ENCODE data around the gene TRDN. TPM values are rescaled to one million over a fixed set of nuclear protein-coding genes. Genes with fewer than 3 reads are reported as not detected.
A peak's percentile ranks its signal among the peaks of the same experiment; 100 is the strongest.

The TRDN gene
- total RNA-seq, 2 experiments from 2014 or later, result not detected

DNA sequence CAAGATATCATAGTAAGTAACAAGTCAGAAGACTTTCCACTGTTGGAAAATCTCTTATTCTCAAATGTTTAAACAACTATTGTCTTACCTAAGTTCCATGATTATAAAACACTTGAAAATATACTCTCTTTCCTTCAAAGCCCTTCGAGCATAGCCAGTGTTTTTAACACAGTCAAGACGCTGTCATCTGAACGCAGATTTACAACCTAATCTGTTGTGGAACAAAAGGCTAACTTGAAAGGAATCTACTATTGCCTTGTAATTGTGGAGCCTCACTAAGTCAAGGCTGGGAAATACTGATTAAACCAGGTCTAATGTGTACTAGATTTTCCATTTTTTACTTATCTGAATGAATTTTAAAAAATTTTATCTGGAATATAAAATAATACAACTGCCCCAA lies 205.8 kb downstream of the TRDN start:
- H3K9me3 Mint-ChIP-seq, result no peaks in the 10 kb centered on the region

GRCh38 chr6:123427008-123427407 lies 209.7 kb downstream of the TRDN start:
- no peak for DNase-seq
- Mint-ChIP-seq H3K27ac (no peak overlapping the region), H3K4me3 (no peak overlapping the region), H3K4me1 (no peaks in the 10 kb centered on the region), H3K9me3 (no peaks in the 10 kb centered on the region), H3K36me3 (ENCODE audit: low read depth) (no peaks in the 10 kb centered on the region), H3K27me3 (no peaks in the 10 kb centered on the region)
- CTCF ChIA-PET, result no interaction called here
- POLR2A ChIA-PET, result no interaction called here

More for the DNA sequence above, 205.8 kb downstream of the TRDN start:
- Mint-ChIP-seq H3K27ac (no peak overlapping the region), H3K4me3 (no peak overlapping the region), H3K27me3 (no peaks in the 10 kb centered on the region), H3K4me1 (no peaks in the 10 kb centered on the region), H3K36me3 (ENCODE audit: low read depth) (no peaks in the 10 kb centered on the region)
- ChIA-PET POLR2A (no interaction called here), CTCF (no interaction called here)
- no peak for DNase-seq

DNA sequence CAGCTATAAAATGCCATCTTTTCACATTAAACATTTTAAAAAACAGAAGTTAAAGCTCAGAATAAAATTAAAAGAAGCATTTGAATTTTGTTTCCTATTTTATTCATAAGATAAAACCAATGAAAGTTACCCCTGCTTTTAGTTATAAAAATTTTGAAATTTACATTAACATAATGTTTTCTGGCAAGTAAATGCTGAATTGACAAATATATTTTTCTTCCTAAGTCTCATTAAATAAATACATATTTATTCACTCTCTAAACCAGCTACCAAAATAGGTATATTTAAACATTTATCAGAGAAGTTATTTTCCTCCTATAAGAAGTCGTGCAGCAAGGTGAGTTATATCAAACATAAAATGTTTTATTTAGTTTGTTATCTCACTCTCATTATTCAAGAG lies 213.6 kb downstream of the TRDN start:
- Mint-ChIP-seq H3K27ac (no peak overlapping the region), H3K4me3 (no peak overlapping the region), H3K9me3 (no peaks in the 10 kb centered on the region), H3K27me3 (no peaks in the 10 kb centered on the region), H3K36me3 (ENCODE audit: low read depth) (no peaks in the 10 kb centered on the region), H3K4me1 (no peaks in the 10 kb centered on the region)
- no peak for DNase-seq
- CTCF ChIA-PET, result no interaction called here
- POLR2A ChIA-PET, result no interaction called here

DNA sequence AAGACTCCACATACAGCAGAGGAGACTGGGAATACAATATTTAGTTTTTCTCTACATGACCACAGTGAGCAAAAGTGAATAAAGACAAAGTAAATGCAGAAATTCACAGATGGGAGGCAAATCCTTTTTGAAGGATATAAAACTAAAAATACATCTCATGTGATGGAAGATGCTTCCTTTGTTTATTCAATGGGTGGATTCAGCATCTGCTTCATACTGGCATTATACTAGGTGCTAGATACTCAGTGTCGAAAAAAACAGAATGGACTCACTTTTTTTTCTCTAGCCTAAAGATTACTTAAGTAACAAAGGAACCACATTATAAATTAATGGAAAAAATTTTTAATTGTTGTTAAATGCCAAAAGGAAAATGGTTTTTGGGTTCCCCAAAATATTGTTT lies 216.2 kb downstream of the TRDN start:
- Mint-ChIP-seq H3K36me3 (ENCODE audit: low read depth) (no peaks in the 10 kb centered on the region), H3K27me3 (no peaks in the 10 kb centered on the region), H3K9me3 (no peaks in the 10 kb centered on the region), H3K4me3 (no peak overlapping the region), H3K4me1 (no peaks in the 10 kb centered on the region), H3K27ac (no peak overlapping the region)
- no peak for DNase-seq
- CTCF ChIA-PET, result no interaction called here
- POLR2A ChIA-PET, result no interaction called here

GRCh38 chr6:123418071-123418470 lies 218.7 kb downstream of the TRDN start:
- POLR2A ChIA-PET, result no interaction called here
- DNase-seq, result no peak
- Mint-ChIP-seq H3K27me3 (no peaks in the 10 kb centered on the region), H3K4me3 (no peak overlapping the region), H3K4me1 (no peaks in the 10 kb centered on the region), H3K36me3 (ENCODE audit: low read depth) (no peaks in the 10 kb centered on the region), H3K9me3 (no peaks in the 10 kb centered on the region), H3K27ac (no peak overlapping the region)
- CTCF ChIA-PET, result no interaction called here

DNA sequence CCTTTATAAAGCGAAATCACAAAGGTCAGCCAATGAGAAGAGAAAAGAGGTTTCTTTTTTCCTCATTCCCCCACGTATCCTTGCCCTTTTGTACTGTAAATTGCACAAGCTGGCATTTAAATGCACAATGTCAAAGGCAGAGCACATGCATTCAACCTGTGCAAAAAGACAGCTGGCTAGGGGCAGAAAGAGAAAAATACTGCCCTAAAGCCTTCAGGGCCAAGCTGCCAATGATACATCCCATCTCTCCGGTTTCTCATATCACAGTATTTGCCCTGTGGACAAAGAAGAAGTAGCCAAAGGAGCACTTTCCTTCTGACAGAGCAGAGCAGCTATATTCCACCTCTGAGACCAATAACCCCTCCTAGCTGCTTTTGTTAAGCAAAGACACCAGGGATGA lies 219.2 kb downstream of the TRDN start:
- H3K9me3 Mint-ChIP-seq, result no peaks in the 10 kb centered on the region
- DNase-seq, result no peak
- no peaks in the 10 kb centered on the region for H3K36me3 Mint-ChIP-seq (ENCODE audit: low read depth)
- ChIA-PET POLR2A (no interaction called here), CTCF (no interaction called here)
- no peaks in the 10 kb centered on the region for H3K27me3 Mint-ChIP-seq
- no peaks in the 10 kb centered on the region for H3K4me1 Mint-ChIP-seq
- no peak overlapping the region for H3K4me3 Mint-ChIP-seq
- H3K27ac Mint-ChIP-seq, result no peak overlapping the region

DNA sequence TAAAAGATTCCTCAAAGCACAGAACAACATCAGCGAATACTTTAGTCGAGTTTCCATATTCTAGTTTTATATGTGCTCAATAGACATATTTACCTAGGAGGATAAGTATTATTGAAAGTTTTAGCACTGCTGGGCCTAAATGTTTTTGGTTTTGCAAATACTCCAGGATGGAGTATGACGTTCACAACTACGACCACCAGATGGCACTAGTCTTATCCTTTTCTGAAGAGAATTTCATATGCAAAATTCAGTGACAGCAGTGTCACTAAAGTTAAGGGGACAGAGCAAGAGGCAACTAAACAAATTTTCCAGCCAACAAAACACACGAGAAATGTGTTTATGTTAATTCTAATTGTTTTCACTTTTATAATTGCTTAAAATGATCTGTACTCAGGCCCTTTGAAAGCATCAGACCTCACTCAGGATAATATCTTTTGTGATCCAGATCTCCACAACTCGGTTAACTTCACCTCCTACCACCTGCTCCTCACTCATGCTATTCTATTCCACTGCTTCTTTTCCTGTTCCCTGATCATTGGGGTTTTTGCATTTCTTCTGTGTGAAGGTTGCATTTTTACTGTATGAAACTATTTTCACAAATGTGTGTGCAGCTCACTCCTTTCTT lies 220.8 kb downstream of the TRDN start:
- Mint-ChIP-seq H3K27me3 (no peaks in the 10 kb centered on the region), H3K27ac (no peak overlapping the region), H3K4me1 (no peaks in the 10 kb centered on the region), H3K9me3 (no peaks in the 10 kb centered on the region), H3K36me3 (ENCODE audit: low read depth) (no peaks in the 10 kb centered on the region), H3K4me3 (no peak overlapping the region)
- CTCF ChIA-PET, result no interaction called here
- peak; percentile 60 for DNase-seq
- POLR2A ChIA-PET, result no interaction called here

GRCh38 chr6:123404975-123405374 lies 231.8 kb downstream of the TRDN start:
- ChIA-PET CTCF (no interaction called here), POLR2A (no interaction called here)
- Mint-ChIP-seq H3K27ac (no peak overlapping the region), H3K36me3 (ENCODE audit: low read depth) (no peaks in the 10 kb centered on the region), H3K4me3 (no peak overlapping the region), H3K27me3 (no peaks in the 10 kb centered on the region), H3K9me3 (no peaks in the 10 kb centered on the region), H3K4me1 (no peaks in the 10 kb centered on the region)
- no peak for DNase-seq

- H3K27me3 Mint-ChIP-seq, result no peaks in the 10 kb centered on the region
- no peaks in the 10 kb centered on the region for H3K4me1 Mint-ChIP-seq
- no peak overlapping the region for H3K27ac Mint-ChIP-seq
- no peaks in the 10 kb centered on the region for H3K9me3 Mint-ChIP-seq
- H3K36me3 Mint-ChIP-seq (ENCODE audit: low read depth), result no peaks in the 10 kb centered on the region
- no peak for DNase-seq
- POLR2A ChIA-PET, result no interaction called here
- CTCF ChIA-PET, result no interaction called here
- H3K4me3 Mint-ChIP-seq, result no peak overlapping the region
Measured at GRCh38 chr6:123402052-123402451, 234.7 kb downstream of the TRDN start.

GRCh38 chr6:123398072-123398471 lies 238.7 kb downstream of the TRDN start:
- Mint-ChIP-seq H3K4me3 (no peak overlapping the region), H3K9me3 (no peaks in the 10 kb centered on the region), H3K36me3 (ENCODE audit: low read depth) (no peaks in the 10 kb centered on the region), H3K27me3 (no peaks in the 10 kb centered on the region), H3K4me1 (no peaks in the 10 kb centered on the region), H3K27ac (no peak overlapping the region)
- ChIA-PET POLR2A (interaction anchor here (0.6 kb wide), 1 partner anchor 268 kb away, joined by 3 read pairs; no protein-coding TSS in a partner anchor), CTCF (no interaction called here)
- no peak for DNase-seq

- Mint-ChIP-seq H3K27ac (no peak overlapping the region), H3K4me1 (no peaks in the 10 kb centered on the region), H3K27me3 (no peaks in the 10 kb centered on the region), H3K9me3 (no peaks in the 10 kb centered on the region), H3K4me3 (no peak overlapping the region), H3K36me3 (ENCODE audit: low read depth) (no peaks in the 10 kb centered on the region)
- ChIA-PET POLR2A (no interaction called here), CTCF (no interaction called here)
- DNase-seq, result no peak
Measured at GRCh38 chr6:123393331-123393730, 243.4 kb downstream of the TRDN start.

GRCh38 chr6:123383718-123384117 lies 253.0 kb downstream of the TRDN start:
- CTCF ChIA-PET, result no interaction called here
- Mint-ChIP-seq H3K9me3 (no peaks in the 10 kb centered on the region), H3K27me3 (no peaks in the 10 kb centered on the region), H3K27ac (no peak overlapping the region), H3K4me3 (no peak overlapping the region), H3K4me1 (no peaks in the 10 kb centered on the region), H3K36me3 (ENCODE audit: low read depth) (no peaks in the 10 kb centered on the region)
- no peak for DNase-seq
- POLR2A ChIA-PET, result no interaction called here

DNA sequence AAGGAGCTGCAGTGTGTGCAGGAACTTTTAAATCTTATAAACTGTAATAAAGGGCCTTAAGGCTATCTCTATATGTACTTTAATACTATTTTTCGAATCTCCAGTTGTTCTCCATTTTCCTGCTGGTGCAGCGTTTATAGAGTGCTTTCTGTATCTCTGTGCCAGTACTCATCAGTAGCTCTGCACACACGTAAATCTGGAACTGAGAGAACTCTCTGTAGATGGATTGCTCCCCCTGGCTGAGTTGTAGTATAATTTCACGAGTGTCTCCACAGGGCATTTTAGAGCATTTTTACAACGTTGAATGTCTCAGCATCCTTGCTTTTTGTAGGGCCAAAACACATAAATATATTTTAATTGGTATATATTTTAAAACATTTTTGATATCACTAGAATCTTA lies 256.5 kb downstream of the TRDN start:
- H3K36me3 Mint-ChIP-seq (ENCODE audit: low read depth), result no peaks in the 10 kb centered on the region

DNA sequence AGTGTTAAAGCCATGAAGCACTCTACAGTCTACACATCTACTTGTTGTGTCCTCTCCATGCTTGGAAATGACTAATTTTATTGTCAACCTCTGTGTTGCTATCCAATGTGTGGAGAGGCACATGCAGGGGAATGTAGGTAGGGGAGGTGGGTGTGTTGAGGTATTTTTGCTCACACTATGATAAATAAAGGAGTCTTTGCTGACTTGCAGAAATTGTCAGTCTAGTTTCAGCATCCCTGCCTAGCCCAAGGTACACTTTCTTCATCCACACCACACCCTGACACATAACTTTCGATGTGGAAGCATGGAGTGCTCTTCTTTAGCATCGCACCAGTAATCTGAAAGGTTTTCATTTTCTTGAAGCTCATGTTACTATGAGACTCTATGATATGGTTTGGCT lies 264.0 kb downstream of the TRDN start:
- H3K27me3 Mint-ChIP-seq, result no peaks in the 10 kb centered on the region
- H3K27ac Mint-ChIP-seq, result no peak overlapping the region
- no peaks in the 10 kb centered on the region for H3K9me3 Mint-ChIP-seq
- ChIA-PET CTCF (no interaction called here), POLR2A (no interaction called here)
- H3K4me1 Mint-ChIP-seq, result no peaks in the 10 kb centered on the region
- H3K36me3 Mint-ChIP-seq (ENCODE audit: low read depth), result no peaks in the 10 kb centered on the region
- H3K4me3 Mint-ChIP-seq, result no peak overlapping the region
- no peak for DNase-seq

More for the DNA sequence above, 256.5 kb downstream of the TRDN start:
- H3K9me3 Mint-ChIP-seq, result no peaks in the 10 kb centered on the region
- no peaks in the 10 kb centered on the region for H3K27me3 Mint-ChIP-seq
- no peak for DNase-seq
- H3K4me1 Mint-ChIP-seq, result no peaks in the 10 kb centered on the region
- no peak overlapping the region for H3K27ac Mint-ChIP-seq
- CTCF ChIA-PET, result no interaction called here
- H3K4me3 Mint-ChIP-seq, result no peak overlapping the region
- POLR2A ChIA-PET, result no interaction called here

Data from activated CD4-positive, alpha-beta T cell treated with anti-CD3 and anti-CD28 coated beads, Interleukin-2, amount 10 ng/mL, durations not matched to agents 7 days and 5 days (primary cell).